Mucosa of gallbladder (tissue), 1 donor: ENCODE measurements around the gene ST6GALNAC6. TPM values are rescaled to one million over a fixed set of nuclear protein-coding genes. Genes with fewer than 3 reads are reported as not detected.
A peak's percentile ranks its signal among the peaks of the same experiment; 100 is the strongest.
"Not testable (repeated sequence)": the region's sequence is repeated elsewhere in the genome, so short reads cannot be mapped to it uniquely, and the experiment has no call there.

ENCODE experiments used
- DNase-seq: peaks from one replicate; pipeline ENCODE4 v3.0.0-alpha.2; 2020; ENCODE audit warnings: low spot score
- total RNA-seq: library from RNA; stranded (reverse); gene quantifications from one replicate; pipeline ENCODE4 v1.2.1, GENCODE V29; 2021
- donor health status: DM: no; HTN: no; CAD: no.

Gene ST6GALNAC6
- total RNA-seq, 1 donor from 2014 or later = 67.0 TPM

DNA sequence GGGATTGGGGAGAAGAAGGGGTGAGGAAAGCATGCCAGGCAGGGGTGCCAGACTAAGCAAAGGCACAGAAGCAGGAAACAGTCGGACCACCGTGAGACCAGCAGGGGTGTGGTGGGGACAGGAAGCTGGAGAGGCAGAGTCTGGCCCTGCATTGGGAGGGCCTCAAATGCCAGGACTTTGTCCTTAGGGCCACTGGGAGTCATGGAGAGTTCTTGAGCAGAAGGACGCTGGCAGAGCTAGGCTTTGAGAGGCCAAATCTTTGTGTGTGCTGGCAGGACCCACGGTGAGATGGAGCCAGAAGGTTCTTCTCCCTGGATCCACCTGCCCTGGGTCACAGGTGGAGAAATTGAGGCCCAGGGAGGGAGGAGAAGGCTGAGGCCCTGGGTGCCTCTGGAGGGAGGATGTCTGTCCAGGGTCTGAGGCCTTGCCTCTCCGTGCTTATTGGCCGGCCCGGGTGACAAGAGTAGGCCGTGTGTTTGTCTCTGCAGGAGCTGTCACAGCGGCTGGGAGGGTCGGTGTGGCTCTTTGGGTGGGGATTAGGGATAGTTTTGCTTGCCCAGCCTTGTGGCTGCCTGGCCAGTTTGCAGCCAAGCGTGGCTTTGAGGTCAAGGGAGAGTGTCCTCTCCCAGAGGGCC lies 43.2 kb downstream of the ST6GALNAC6 start:
- no peak for DNase-seq

DNA sequence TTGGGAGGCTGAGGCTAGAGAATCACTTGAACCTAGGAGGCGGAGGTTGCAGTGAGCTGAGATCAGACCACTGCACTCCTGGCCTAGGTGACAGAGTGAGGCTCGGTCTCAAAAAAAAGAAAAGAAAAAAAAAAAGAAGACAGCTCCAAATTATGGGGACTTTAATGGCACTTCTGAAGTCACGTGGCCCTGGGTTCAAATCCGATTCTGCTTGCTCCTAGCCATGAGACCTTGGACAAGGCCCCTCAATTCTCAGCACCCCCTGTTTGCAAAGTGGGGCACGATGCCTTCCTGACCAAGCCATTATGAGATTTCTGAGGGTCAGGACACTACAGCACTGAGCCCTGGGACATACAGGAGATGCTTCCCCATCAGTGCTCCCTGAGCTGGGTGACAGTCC lies 43.9 kb downstream of the ST6GALNAC6 start:
- no peak for DNase-seq

DNA sequence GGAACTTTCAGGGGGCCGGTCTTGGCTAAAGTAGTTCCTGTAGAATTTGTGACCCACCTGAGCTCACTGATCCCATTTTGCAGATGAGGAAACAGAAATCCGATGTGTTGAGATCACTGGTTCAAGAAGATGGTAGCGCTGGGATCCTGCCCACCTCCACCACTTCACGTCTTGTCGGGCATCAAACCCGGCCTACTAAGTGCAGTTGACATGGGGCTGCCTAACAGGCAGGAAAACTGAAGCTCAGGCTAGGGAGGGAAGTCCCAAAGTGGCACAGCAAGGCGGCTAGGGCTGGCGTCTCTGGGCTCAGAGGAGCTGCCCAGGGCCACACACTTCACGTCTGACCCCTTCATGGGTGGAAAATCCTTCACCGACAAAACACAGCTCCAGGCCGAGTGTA lies 44.4 kb downstream of the ST6GALNAC6 start:
- DNase-seq = no peak

DNA sequence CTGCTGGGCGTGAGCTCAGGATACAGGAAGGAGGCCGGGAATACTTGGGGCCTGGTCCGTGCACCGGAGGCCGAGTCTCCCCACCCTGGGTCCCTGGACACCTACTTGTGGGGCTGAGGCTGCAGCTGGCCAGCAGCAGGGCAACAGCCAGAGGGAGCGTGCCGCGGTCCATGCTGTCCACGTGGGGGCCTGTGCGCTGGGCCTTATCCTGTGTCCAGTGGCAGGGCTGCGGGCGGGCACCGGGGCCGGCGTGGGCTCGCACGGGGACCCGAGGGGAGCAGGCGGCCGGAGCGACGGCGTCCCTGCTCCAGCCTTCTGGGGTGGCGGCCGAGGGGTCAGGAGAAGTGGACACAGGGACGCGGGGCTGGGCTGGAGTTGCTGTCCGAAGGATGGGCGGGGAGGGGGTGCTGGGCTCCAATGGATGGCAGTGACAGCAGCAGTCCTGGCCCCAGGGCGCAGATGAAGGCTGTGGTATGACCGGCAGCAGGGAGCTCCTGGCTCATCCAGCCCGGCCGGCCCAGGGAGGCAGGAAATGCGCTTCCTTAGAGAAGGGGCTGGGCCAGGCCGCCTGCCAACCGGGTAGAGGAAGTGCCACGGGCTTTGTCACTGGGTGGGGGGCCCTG lies 45.1 kb downstream of the ST6GALNAC6 start, which contains the start of gene ENG:
Gene ENG, minus strand, starts transcription at position 475 of the 623 bp plus-strand sequence. Its CDS starts 303 bp downstream, at position 172.
- DNase-seq = peak; percentile 69

DNA sequence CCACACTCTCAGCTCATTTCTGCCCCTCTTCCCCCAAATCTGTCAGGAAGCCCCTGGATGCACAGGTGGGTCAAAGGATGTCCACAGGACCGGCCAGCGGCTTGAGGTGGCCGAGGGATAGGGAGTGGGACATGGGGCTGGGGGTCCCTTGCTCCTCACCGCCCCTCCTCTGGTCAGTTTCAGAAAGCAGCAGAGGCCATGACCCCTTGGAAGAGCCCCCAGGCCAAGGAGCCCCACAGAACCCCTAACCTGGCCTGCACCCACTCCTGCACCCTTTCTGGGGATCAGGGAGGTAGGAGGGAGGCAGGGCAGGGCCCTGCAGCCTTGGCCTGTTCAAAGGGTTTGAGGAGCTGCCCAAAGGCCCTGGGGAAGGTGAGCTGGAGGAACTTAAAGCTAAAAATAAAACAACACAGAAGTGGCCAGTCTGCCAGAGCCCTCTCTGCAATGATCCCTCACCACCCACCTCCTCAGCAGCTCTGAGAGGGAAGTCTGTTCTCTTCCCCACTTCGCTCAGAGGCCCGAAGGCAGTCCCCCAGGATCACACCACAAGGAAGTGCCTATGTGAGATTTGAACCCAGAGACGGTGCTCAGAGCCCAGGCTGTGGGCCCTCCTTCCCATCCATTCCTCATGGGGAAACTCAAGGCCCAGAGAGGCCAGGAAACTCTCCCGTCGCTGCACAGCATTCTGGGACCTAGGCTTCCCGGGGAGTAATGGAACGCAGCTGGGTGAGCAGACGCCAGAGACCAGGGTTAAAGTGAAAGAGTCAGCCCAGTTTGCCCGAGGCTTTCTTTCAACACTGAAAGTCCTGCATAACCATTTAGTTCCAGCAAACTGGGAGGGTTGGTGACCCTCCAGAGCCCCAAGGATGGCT lies 45.9 kb downstream of the ST6GALNAC6 start:
- no peak for DNase-seq

DNA sequence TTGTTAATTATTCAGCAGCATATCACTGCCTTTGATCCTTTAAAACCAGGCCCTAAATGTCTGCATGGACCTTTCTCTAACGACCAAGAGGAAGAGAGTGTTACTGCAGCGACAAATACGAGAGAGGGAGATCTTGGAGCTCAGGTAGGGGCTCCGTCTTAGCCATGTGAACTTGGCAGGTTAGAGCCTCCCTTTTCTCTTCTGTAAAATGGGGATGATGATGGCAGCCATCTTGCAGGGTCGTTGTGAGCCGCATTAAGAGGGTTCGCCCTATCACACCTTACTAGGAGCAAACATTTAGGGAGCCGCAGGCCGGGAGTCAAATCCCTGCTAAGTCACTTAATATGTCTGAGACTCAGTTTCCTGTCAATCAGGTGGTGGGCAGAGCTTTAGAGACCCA lies 46.6 kb downstream of the ST6GALNAC6 start:
- no peak for DNase-seq

DNA sequence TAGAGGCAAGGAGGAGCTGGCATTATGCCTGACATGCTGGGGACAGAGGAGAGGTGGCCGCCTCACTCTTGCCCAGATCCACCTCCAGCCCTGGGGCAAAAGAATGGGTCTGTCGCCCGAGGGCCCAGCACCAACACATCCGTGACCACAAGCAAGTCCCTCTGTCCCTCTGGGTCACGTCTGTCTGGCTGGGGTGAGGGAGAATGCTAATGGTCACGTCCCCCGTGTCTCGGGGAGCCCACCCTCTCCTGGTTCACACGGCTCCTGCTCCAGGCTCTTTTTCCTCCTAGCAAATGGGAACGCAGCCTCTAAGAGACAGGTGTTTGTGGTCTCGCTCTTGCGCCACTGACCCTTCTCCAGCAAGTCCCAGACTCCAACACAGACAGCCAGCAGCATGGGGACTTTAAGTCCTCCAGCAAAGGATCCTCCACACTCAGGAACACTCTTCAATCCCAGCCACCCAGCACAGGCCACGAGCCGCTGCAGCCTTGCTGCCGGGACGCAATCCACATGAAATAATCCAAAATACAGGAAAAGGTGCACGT lies 49.0 kb downstream of the ST6GALNAC6 start:
- no peak for DNase-seq

DNA sequence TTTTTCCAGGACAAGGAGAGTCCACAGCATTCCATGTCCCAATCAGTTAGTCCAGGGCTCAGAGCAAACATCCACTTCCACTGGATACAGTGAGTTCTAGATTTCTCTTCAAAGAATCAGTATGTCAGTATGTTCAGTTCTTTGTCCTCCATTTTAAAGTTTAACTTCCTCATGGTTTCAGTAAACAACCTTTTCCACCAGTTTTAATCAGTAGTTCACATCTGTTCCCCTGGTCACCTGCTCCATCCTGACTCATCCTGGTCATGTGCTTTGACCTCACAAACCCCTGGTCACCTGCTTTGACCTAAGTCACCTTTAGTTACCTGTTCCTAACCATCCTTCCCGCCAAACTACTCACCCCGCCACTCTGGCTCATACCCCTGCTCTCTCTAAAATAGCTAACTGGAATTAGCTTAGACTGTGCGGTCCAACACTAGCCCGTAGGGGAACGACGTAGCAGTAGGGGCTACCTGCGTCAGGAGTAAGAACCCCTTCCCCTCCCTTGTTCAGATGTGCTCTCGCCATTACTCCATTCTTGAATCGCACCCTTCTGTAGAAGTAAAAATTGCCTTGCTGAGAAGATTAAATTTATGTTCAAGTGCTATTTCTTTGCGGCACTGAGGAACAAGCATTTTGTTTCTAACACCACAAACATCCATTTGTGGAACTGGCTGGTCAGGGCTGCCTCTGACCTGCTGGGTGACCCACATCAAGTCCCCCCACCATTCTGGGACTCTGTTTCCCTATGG lies 50.5 kb downstream of the ST6GALNAC6 start:
- DNase-seq = no peak

DNA sequence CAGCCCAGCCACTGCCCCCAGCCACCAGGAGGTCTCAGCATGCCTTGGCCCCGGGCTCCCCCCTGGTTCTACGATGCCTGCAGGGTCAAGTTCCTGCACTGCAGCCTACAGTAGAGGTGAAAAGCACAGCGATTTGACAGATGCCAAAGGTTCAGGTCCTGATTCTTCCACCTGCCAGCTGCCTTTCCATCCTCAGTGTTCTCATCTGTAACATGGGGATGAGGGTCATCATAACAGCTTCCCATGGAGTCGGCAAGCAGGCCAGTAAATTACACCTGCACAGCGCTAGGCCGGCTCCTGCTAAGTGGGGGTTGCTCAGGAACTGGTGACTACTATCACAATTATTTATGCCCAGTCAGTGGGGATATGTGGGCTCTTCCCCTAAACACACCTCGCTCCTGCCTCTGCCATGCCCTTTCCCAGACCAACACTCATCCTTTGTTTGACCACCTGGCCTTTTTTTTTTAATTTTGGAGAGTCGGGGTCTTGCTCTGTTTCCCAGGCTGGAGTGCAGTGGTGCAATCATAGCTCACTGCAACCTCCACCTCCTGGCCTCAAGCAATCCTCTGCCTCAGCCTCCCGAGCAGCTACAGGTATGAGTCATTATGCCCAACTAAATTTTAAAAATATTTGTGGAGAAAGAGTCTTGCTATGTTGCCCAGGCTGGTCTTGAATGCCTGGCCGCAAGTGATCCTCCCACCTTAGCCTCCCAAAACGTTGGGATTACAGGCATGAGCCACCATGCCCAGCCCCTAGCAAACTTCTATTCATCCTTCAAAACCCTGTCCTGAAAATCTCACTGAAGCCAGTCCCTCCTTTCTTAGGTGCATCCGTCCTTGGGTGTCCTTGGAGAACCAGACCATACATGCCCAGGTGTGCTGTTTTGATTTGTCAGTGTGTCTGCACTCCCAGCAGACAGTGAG lies 51.3 kb downstream of the ST6GALNAC6 start:
- no peak for DNase-seq

DNA sequence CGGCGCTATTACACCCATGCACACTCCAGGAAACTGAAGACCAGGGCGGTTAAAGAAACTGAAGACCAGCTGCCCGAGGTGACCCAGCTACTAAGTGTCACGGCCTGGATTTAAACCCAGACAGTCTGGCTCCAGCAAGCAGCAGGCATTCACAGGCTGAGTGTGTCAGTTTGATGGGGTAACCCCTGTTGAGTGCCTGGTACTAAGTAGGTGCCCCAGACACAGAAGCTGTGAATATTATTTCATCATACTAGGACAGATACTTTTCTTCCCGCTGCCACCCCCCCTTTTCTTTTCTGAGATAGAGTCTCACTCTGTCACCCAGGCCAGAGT lies 52.3 kb downstream of the ST6GALNAC6 start:
- no peak for DNase-seq

DNA sequence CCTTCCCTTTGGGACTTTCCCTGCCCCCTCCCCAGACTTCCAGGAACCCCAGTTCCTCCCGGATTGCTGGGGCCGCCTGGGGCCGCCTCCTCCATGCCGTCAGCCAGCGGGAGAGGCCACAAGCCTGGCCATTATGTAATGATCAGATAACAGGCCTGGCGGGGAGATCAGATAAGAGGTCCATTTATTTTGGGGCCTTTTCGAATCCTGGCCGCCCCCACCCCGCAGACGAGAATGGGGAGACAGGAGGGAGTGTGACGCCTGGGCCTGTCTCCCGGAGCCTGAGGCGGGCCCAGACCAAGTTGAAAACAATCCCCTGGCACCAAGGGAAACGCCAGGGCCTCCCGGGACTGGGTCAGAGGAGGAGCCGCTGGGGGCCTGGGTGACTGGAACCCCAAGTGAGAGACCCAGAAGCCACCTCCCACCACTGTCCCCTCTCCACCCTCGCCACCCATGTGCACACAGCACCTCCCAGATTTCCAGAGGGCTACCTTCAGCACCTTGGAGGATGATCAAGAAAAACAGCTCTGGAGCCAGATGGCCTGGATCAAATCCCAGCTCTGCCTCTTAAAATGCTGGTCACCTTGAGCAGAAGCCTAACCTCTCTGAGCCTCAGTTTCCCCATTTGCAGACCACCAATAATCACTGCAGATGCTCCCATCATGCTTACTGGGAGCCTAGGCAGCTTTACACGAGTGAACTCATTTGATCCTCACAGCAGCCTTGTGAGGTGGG lies 52.8 kb downstream of the ST6GALNAC6 start:
- no peak for DNase-seq

DNA sequence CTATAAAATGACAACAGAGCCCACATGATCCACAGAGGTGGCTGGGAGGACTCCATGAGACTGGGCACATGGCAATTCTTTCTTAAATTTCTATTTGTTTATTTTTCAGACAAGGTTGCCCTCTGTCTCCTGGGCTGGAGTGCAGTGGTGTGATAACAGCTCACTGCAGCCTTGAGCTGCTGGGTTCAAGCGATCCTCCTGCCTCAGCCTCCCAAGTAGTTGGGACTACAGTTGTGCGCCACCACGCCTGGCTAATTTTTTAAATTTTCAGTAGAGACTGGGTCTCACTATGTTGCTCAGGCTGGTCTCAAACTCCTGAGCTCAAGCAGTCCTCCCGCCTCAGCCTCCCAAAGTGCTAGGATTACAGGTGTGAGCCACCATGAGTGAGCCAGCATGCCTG lies 53.8 kb downstream of the ST6GALNAC6 start:
- not testable (repeated sequence) for DNase-seq

DNA sequence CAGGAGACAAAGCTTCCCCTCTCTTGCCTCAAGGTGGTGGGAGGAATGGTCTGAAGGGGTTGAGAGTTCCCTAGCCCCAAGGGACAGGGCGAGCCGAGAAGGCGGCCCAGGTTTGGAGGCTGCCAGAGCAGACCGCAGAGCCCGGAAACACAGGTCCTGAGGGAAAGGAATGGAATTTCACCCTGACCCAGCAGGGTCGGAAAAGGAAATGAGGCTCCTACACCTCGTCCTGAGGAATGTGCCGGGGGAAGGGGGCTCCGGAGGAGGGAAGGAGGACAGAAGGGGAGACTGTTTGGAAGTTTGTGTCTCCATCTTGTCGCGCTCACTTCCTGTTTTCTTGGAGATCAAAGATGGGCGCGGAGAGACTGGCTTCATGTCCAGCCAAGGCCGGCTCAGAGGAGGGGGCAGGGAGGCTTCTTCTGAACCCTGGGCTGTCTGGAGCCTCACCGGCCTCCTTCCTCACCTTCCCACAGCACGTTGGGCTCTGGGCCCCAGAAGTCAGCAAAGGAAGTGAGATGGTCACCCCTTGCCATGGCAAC lies 54.5 kb downstream of the ST6GALNAC6 start:
- DNase-seq = no peak

DNA sequence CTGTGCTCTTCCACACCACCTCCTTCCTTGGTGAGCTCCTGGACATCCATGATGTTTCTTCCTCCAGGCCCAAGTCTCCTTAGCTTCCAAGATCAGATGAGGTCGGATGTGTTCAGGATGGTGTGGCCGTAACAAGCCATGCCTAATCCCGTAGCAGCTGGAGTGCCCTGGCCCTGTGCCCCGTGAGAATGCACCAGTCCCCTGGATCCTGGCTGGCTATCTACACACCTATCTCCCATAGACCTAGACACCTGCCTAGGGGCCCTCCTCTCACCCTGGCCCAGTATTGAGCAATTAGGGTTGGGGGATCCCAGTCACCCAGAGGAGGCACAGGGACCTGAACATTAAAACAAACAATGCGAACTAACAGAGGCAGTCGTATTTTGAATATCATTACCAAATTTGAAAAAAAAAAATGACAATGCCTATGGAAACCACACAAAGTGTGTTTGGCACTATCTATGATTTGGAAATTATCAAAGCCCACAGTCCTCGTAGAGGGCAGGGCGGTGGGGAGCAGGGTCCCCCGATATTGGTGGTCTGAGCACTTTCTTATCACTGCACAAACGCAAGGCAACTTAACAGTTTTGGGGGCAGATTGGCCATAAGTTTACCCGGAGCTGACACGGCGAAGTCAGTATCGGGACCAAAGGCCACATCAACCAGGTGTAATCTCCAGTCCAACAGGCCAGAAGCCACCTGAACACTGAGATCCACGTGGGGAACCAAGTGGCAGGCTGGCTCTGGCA lies 58.1 kb downstream of the ST6GALNAC6 start:
- DNase-seq = no peak

DNA sequence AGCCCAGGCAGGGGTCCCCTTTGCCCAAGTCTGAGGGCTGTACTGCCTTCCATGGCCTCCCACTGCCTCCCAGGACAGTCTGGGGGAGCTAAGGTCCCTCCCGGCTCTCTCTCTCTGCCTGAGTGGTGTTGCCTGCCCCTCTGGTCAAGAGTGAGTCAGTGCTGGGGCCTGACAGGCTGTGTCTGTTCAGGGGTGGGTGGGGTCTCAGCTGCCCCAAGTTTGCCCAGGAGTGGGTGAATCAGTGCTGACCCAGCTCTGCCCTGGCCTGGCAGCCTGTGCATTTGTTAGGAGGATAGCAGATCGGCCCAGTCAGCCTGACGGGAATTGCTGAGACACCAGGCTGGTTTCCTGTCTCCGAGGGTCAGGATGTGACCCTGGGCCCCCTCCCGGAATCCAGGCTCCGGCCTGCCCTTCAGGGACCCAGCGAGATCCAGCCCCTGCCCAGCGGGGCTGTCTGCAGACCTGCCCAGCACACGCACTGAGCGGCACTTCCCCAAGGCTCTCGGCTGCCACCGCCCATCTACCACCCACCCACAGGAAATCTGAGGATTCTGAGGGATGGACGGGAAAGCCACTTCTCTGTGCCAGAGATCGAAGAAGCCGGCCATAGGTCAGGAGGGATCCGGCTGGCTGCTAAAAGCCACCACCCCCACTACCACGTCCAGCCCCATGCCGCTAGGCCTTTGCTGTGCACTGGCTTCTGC lies 60.9 kb downstream of the ST6GALNAC6 start:
- no peak for DNase-seq

DNA sequence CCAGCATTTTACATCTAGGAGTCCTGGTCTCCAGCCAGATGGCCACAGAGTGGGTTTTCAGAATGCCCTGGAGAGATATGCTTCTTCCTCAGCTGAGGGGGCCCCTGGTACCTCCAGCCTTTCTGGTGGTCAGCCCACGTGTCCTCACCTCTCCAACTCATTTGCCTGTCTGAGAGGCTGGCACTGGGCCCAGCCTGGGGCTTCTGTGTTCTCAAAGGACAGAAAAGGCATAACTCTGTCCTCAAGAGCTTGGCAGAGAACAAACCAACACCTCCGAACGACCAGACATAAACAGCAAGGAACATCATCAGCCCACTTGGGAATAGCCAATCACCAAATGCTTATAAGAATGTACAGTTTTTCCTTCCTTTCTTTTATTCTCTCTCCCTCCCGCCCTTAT lies 62.1 kb downstream of the ST6GALNAC6 start:
- DNase-seq = no peak

DNA sequence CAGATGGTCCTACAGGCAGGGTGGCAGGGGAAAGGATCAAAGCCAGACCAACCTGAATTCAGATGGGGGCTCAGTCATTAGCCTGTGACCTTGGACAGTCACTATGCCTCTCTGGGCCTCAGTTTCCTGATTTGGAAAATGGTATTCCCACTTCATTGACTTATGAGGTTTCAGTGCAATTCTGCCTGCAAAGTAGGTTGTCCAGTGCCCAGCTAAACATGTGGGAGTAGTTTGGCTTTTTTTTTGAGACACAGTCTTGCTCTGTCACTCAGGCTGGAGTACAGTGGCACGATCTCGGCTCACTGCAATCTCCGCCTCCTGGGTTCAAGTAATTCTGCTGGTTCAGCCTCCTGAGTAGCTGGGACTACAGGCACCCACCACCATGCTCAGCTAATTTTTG lies 62.8 kb downstream of the ST6GALNAC6 start:
- not testable (repeated sequence) for DNase-seq

DNA sequence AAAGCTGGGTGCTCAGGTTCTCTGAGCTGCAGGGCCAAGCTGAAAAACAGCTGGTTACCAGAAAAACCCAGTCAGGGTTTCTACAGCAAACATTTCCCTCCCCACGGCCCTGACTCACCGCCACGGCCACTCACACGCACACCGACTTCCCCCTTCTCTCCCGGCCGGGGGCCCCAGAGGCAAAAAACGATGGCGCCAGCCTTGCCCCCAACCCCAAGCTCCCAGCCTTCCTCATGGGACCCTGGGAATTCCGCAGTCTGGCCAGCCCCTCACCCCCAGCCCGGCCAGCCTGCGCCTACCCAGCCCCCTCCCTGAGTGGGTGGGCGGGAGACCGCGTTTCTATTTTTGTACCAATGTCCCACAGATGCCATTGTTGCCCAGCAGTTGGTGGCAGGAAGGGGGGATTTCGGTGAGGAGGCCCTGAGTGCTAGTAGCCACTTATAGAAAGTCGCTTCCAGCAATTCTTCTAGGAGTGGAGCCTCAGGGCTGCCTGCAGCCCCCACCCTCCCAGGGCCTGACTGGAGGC lies 63.3 kb downstream of the ST6GALNAC6 start:
- DNase-seq = peak; percentile 50
